ENCODE data around the gene AP3B1. TPM values are rescaled to one million over a fixed set of nuclear protein-coding genes. Genes with fewer than 3 reads are reported as not detected.

Gene AP3B1
- total and polyA plus RNA-seq, 12 donors: 20.0 to 28.3 (median 23.4) TPM

DNA sequence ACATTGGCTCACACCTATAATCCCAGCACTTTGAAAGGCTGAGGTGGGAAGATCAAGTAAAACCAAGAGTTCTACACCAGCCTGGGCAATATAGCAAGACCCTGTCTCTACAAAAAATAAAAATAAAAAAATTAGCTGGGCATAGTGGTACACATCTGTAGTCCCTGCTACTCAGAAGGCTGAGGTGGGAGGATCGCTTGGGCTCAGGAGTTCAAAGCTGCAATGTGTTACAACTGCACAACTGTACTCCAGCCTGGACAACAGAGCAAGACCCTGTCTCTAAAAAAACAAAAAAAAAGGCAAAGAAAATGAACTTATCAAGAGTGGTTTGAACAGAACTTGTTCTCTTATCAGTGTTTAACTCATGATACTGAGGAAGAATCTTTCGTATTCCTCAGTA lies 29.3 kb downstream of the AP3B1 start:
- WGBS, 2 donors: 94 to 95% methylated on average over 2 of the region's 2 CpGs
- TF ChIP-seq CTCF (IDR thresholded peaks at IDR 0.05): no peak
- H3K27ac ChIP-seq: no peak overlapping the region
- DNase-seq: no peak
- peaks cover 0 to 20% (median 7%) of the 10 kb centered on the region in 9 donors for H3K4me1 ChIP-seq
- H3K9me3 ChIP-seq: no peaks in the 10 kb centered on the region
- H3K4me3 ChIP-seq: no peak overlapping the region
- ATAC-seq: no peak
- H3K27me3 ChIP-seq: no peaks in the 10 kb centered on the region
- H3K36me3 ChIP-seq: peaks cover 0 to 55% (median 7%) of the 10 kb centered on the region in 9 donors
- intact Hi-C loops (cut with DNase I): loop anchor here in 1 of 10 donors (5.0 kb wide), 1 partner anchor 703 kb away; no protein-coding TSS in a partner anchor

DNA sequence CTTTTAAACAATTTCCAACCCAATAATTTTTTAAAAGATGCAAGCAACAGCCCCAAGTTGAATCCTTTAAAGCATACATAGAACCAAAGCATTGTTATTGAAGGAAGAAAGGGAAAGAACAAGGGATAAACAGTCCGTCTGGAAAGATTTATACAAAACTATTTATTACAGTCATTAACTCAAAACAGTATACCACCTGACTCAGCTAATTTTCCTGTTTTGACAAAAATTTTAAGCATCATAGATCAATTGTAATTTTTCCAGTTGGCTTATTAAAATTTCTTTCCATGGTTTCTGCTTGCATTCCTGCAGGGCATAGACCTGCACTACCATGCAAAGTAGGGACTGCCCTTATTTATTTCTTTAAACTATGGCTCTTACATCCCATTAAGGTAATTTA lies 29.9 kb downstream of the AP3B1 start:
- H3K4me3 ChIP-seq: no peak overlapping the region
- no peaks in the 10 kb centered on the region for H3K27me3 ChIP-seq

GRCh38 chr5:78260771-78261170 lies 33.7 kb downstream of the AP3B1 start:
- no peak for TF ChIP-seq CTCF (IDR thresholded peaks at IDR 0.05)
- Histone ChIP-seq H3K36me3 (peaks cover 0 to 52% (median 3%) of the 10 kb centered on the region in 9 donors), H3K27ac (no peak overlapping the region), H3K27me3 (no peaks in the 10 kb centered on the region), H3K4me3 (no peak overlapping the region), H3K9me3 (peaks cover 0 to 13% (median 0%) of the 10 kb centered on the region in 11 donors), H3K4me1 (no peaks in the 10 kb centered on the region)
- 78 to 86% methylated on average over 2 of the region's 2 CpGs for WGBS, 2 donors
- intact Hi-C loops (cut with DNase I): no loop called here
- no peak for DNase-seq
- ATAC-seq: no peak

More for the DNA sequence above, 29.9 kb downstream of the AP3B1 start:
- peaks cover 0 to 20% (median 7%) of the 10 kb centered on the region in 9 donors for H3K4me1 ChIP-seq
- H3K9me3 ChIP-seq: no peaks in the 10 kb centered on the region
- no peak for TF ChIP-seq CTCF (IDR thresholded peaks at IDR 0.05)
- DNase-seq (no peak), ATAC-seq (no peak)
- peaks cover 0 to 55% (median 7%) of the 10 kb centered on the region in 9 donors for H3K36me3 ChIP-seq
- intact Hi-C loops (cut with DNase I): no loop called here
- 96 to 97% methylated on average over 1 of the region's 1 CpG for WGBS, 2 donors
- H3K27ac ChIP-seq: no peak overlapping the region

- Histone ChIP-seq H3K36me3 (peaks cover 0 to 6% (median 0%) of the 10 kb centered on the region in 9 donors), H3K4me3 (no peak overlapping the region), H3K9me3 (peaks cover 0 to 22% (median 3%) of the 10 kb centered on the region in 11 donors), H3K27me3 (no peaks in the 10 kb centered on the region), H3K27ac (no peak overlapping the region), H3K4me1 (no peaks in the 10 kb centered on the region)
- DNase-seq (no peak), ATAC-seq (no peak)
- TF ChIP-seq CTCF (IDR thresholded peaks at IDR 0.05): no peak
- 97 to 98% methylated on average over 3 of the region's 3 CpGs for WGBS, 2 donors
- intact Hi-C loops (cut with DNase I): no loop called here
Observed at GRCh38 chr5:78253201-78253600, 41.3 kb downstream of the AP3B1 start.
